HepG2 (cell line): ENCODE data around the gene NADK2. TPM values are rescaled to one million over a fixed set of nuclear protein-coding genes. Genes with fewer than 3 reads are reported as not detected.

ENCODE experiments used
- ATAC-seq: fragments of 200-7000 bp; cut with Tn5 transposase; 3 replicates; pipeline ENCODE4 v1.9.1; 2020; ENCODE audit warnings: mild to moderate bottlenecking, moderate library complexity
- BruUV-seq: library from RNA; stranded (reverse); fragments of 400-500 nt; replicated peaks from 2 replicates; lab custom pipeline; 2021; lab: Mats Ljungman, UMichigan
- CTCF ChIA-PET: fragments of 300-600 bp; formaldehyde crosslinking; extraction: SDS; loops from one replicate; lab custom pipeline; 2021; ENCODE audit warnings: low total read pairs, inconsistent platforms, low intra/inter-chr PET ratio; lab: Yijun Ruan, JAX
- POLR2A ChIA-PET: fragments of 350-600 bp; sonication (Branson Sonifier 250); formaldehyde crosslinking; loops from one replicate; lab custom pipeline; 2020; ENCODE audit warnings: antibody characterized with exemption, inconsistent platforms; lab: Yijun Ruan, JAX
- DNase-seq: peaks from one replicate; pipeline ENCODE4 v3.0.0-alpha.2; 2015; ENCODE audit warnings: low spot score
- FAIRE-seq: peaks from 3 replicates; lab custom pipeline; 2011; peaks lifted over from hg19 to GRCh38; lab: Jason Lieb, UNC
- H2AFZ ChIP-seq: one replicate; pipeline ENCODE4 v1.6.1; 2011; ENCODE audit warnings: low read length, inconsistent platforms
- H3K27ac ChIP-seq: fragments of 300-600 bp; 3 replicates; pipeline ENCODE4 v1.8.0; 2011; ENCODE audit warnings: mixed run types, mild to moderate bottlenecking, mixed read lengths, low read length, inconsistent platforms; ENCODE audit not compliant: insufficient read depth; ENCODE audit errors: extremely low read length
- H3K27me3 ChIP-seq, 2 experiments: fragments of 200-600 bp in 1 of 2; 2 replicates in 1 of 2; 3 replicates in 1 of 2; pipeline versions ENCODE4 v1.6.0 to v1.8.0; 2011; ENCODE audit warnings: low read length in 2 of 2, mild to moderate bottlenecking in 2 of 2, moderate library complexity in 2 of 2, inconsistent platforms in 1 of 2; ENCODE audit not compliant: insufficient read depth in 2 of 2, control insufficient read depth in 1 of 2
- H3K36me3 ChIP-seq, 2 experiments: fragments of 200-600 bp in 1 of 2; replicated peaks in 1 of 2; 2 replicates in 1 of 2; 3 replicates in 1 of 2; pipeline versions ENCODE4 v1.5.1 to v1.8.0; 2011; ENCODE audit warnings: low read length in 2 of 2, inconsistent platforms in 1 of 2; ENCODE audit not compliant: insufficient read depth in 2 of 2, control insufficient read depth in 1 of 2
- H3K4me1 ChIP-seq: 2 replicates; pipeline ENCODE4 v1.5.1; 2012; ENCODE audit warnings: low read length, inconsistent platforms; ENCODE audit not compliant: insufficient read depth
- H3K4me2 ChIP-seq: 2 replicates; pipeline ENCODE4 v1.6.0; 2011; ENCODE audit warnings: low read depth, low read length, inconsistent platforms
- H3K4me3 ChIP-seq, 3 experiments: fragments of 200-600 bp in 1 of 3; sonication (generic), shearing (Covaris generic) in 1 of 3; replicated peaks in 1 of 3; 2 replicates each; pipeline ENCODE4 v1.5.1; 2011 to 2016; ENCODE audit warnings: low read length in 3 of 3, inconsistent platforms in 2 of 3, low read depth in 2 of 3, mild to moderate bottlenecking in 2 of 3, control low read depth in 1 of 3, mixed read lengths in 1 of 3; ENCODE audit not compliant: insufficient read depth in 1 of 3
- H3K79me2 ChIP-seq: one replicate; pipeline ENCODE4 v1.6.1; 2011; ENCODE audit warnings: low read length, inconsistent platforms; ENCODE audit not compliant: insufficient read depth
- H3K9ac ChIP-seq: 2 replicates; pipeline ENCODE4 v1.6.0; 2011; ENCODE audit warnings: mild to moderate bottlenecking, low read depth, low read length, inconsistent platforms; ENCODE audit not compliant: insufficient read depth
- H3K9me3 ChIP-seq: 2 replicates; pipeline ENCODE4 v1.5.1; 2012; ENCODE audit warnings: mild to moderate bottlenecking, low read length
- H4K20me1 ChIP-seq: 2 replicates; pipeline ENCODE4 v1.6.0; 2011; ENCODE audit warnings: inconsistent platforms, mild to moderate bottlenecking, low read length, moderate library complexity; ENCODE audit not compliant: insufficient read depth
- CBX2 ChIP-seq, 2 experiments: fragments of 200-600 bp in 1 of 2; sonication (generic); formaldehyde crosslinking in 1 of 2; IDR thresholded peaks; 2 replicates each; pipeline versions ENCODE4 v1.7.0 to v1.8.1; 2018 to 2022; ENCODE audit warnings: low read depth in 2 of 2, low read length in 1 of 2, mild to moderate bottlenecking in 1 of 2, missing genetic modification reagents in 1 of 2
- CEBPG ChIP-seq: IDR thresholded peaks from 2 replicates; pipeline ENCODE4 v1.6.1; 2016
- CREB3 ChIP-seq: sonication (generic); formaldehyde crosslinking; IDR thresholded peaks from 2 replicates; pipeline ENCODE4 v1.5.0; 2020; ENCODE audit warnings: missing genetic modification reagents
- E2F1 ChIP-seq: sonication (generic); formaldehyde crosslinking; IDR thresholded peaks from 2 replicates; pipeline ENCODE4 v1.5.0; 2020; ENCODE audit warnings: missing genetic modification reagents
- HMGXB3 ChIP-seq: sonication (generic); formaldehyde crosslinking; IDR thresholded peaks from 2 replicates; pipeline ENCODE4 v1.4.0; 2020; ENCODE audit warnings: missing genetic modification reagents, borderline replicate concordance
- HNF4A ChIP-seq: sonication (generic); formaldehyde crosslinking; IDR thresholded peaks from 2 replicates; pipeline ENCODE4 v1.4.0; 2020; ENCODE audit warnings: missing genetic modification reagents
- KDM5A ChIP-seq: fragments of 200-600 bp; sonication (generic); IDR thresholded peaks from 2 replicates; pipeline ENCODE4 v1.7.0; 2018; ENCODE audit warnings: antibody characterized with exemption, mild to moderate bottlenecking, low read length, borderline replicate concordance
- NFYB ChIP-seq: sonication (generic); formaldehyde crosslinking; IDR thresholded peaks from 2 replicates; pipeline ENCODE4 v1.4.0; 2020; ENCODE audit warnings: missing genetic modification reagents
- RARG ChIP-seq: sonication (generic); formaldehyde crosslinking; IDR thresholded peaks from 2 replicates; pipeline ENCODE4 v1.4.0; 2020; ENCODE audit warnings: low read depth, mild to moderate bottlenecking, missing genetic modification reagents
- RFXAP ChIP-seq: sonication (generic); formaldehyde crosslinking; IDR thresholded peaks from 2 replicates; pipeline ENCODE4 v1.4.0; 2020; ENCODE audit warnings: missing genetic modification reagents, borderline replicate concordance
- SKI ChIP-seq: fragments of 450-650 bp; IDR thresholded peaks from one replicate; pipeline ENCODE4 v1.6.1; 2018; ENCODE audit warnings: mild to moderate bottlenecking; ENCODE audit not compliant: partially characterized antibody
- SP5 ChIP-seq: IDR thresholded peaks from 2 replicates; pipeline ENCODE4 v1.6.1; 2016; ENCODE audit warnings: low read depth, borderline replicate concordance
- STAG1 ChIP-seq: sonication (generic); formaldehyde crosslinking; IDR thresholded peaks from 2 replicates; pipeline ENCODE4 v1.4.0; 2020; ENCODE audit warnings: missing genetic modification reagents
- TFE3 ChIP-seq: IDR thresholded peaks from 2 replicates; pipeline ENCODE4 v1.6.1; 2016
- ZNF543 ChIP-seq: sonication (generic); formaldehyde crosslinking; IDR thresholded peaks from 2 replicates; pipeline ENCODE4 v1.4.0; 2020; ENCODE audit warnings: mild to moderate bottlenecking, missing genetic modification reagents
- ZSCAN25 ChIP-seq: sonication (generic); formaldehyde crosslinking; IDR thresholded peaks from 2 replicates; pipeline ENCODE4 v1.8.0; 2022; ENCODE audit warnings: mild to moderate bottlenecking, missing genetic modification reagents
- WGBS: methylation state at CpG from one replicate; pipeline ENCODE4 v1.1.6; 2017; ENCODE audit warnings: low lambda C conversion rate; 5-methylcytosine and 5-hydroxymethylcytosine counted together
- in situ Hi-C: cut with HindIII; loops from 2 replicates; pipeline ENCODE4 v1.10.0; 2017; ENCODE audit warnings: low pct_unique_long_range_greater_than_20kb; ENCODE audit not compliant: extremely low pct_ligation_motif_present
- intact Hi-C: fragments of 100-400 bp; cut with micrococcal nuclease; formaldehyde crosslinking; loops from one replicate; pipeline ENCODE4 v1.10.0; 2022; ENCODE audit not compliant: unreplicated experiment
- polyA plus RNA-seq, 8 experiments: library from polyadenylated mRNA; depleted of rRNA in 3 of 8; stranded (reverse) in 7 of 8; unstranded in 1 of 8; fragments of >200 nt; fragmentation: Illumina TruSeq in 4 of 8; extraction: Trizol in 4 of 8; gene quantifications; 2 replicates each; pipeline versions ENCODE4 v1.2.1 to v1.2.3, GENCODE V29; 2011 to 2016; ENCODE audit warnings: low read depth in 4 of 8, missing spikeins in 1 of 8, mixed read lengths in 1 of 8; ENCODE audit not compliant: insufficient read depth in 1 of 8
- total RNA-seq, 5 experiments: library from RNA; depleted of rRNA; stranded (reverse); fragments of >200 nt; fragmentation: Illumina TruSeq; extraction: Trizol; gene quantifications; 2 replicates each; pipeline ENCODE4 v1.2.3, GENCODE V29; 2016; ENCODE audit warnings: low read depth in 1 of 5

Gene NADK2
- total and polyA plus RNA-seq, 2 of the 13 experiments (the other 11 are each of a cell fraction or from before 2014, with no cell fraction given) = 13.9 to 71.4 TPM

- peak; percentile 60 for ATAC-seq
- Histone ChIP-seq H3K4me2 (peak overlapping the region; percentile 85), H2AFZ (no peak overlapping the region), H3K27me3 (no peaks in the 10 kb centered on the region; a peak in 1 of 5 replicates), H3K36me3 (peaks cover 1 to 15% of the 10 kb centered on the region in 2 experiments; a peak in 2 of 5 replicates), H3K79me2 (peaks cover 42% of the 10 kb centered on the region), H3K4me1 (peaks cover 72% of the 10 kb centered on the region), H3K27ac (peak overlapping the region; percentile 83), H3K9ac (peak overlapping the region; percentile 85), H4K20me1 (no peaks in the 10 kb centered on the region), H3K9me3 (no peaks in the 10 kb centered on the region), H3K4me3 (peak overlapping the region; percentile 90 to 94 (median 90))
- intact Hi-C loops (loop anchor here (1.0 to 10.0 kb wide), 4 partner anchors 12 to 1224 kb away; partner anchors contain the start of genes DNAJC21 and NIPBL), in situ Hi-C loops (no loop called here)
- FAIRE-seq = peak; percentile 39
- BruUV-seq = no TSS peak
- peak; percentile 62 for DNase-seq
- 2% methylated on average over 23 of the region's 23 CpGs for WGBS
- ChIA-PET CTCF (no interaction called here), POLR2A (interaction anchor here (0.9 to 4.5 kb wide), 6 partner anchors 10 to 93 kb away, joined by 3 to 57 read pairs (median 8); partner anchors contain the start of gene NADK2)
- TF ChIP-seq RFXAP (CRISPR knock-in tag) (0 out of 2 replicates have a peak, but pooled peaks have one; percentile 19), CEBPG (CRISPR knock-in tag) (peak; percentile 5; the same call in 1 of the 2 replicates), STAG1 (CRISPR knock-in tag) (no peak), ZSCAN25 (CRISPR knock-in tag) (no peak), CREB3 (CRISPR knock-in tag) (no peak), SKI (no peak), CBX2 (IDR thresholded peaks at IDR 0.05; ENCODE audit: low read depth, low read length) (no peak), CBX2 (CRISPR knock-in tag; IDR thresholded peaks at IDR 0.05; ENCODE audit: low read depth) (no peak), TFE3 (CRISPR knock-in tag) (0 out of 2 replicates have a peak, but pooled peaks have one; percentile 23), HMGXB3 (CRISPR knock-in tag) (peak; percentile 90), NFYB (CRISPR knock-in tag) (peak; percentile 49), HNF4A (no peak), SP5 (CRISPR knock-in tag) (no peak), E2F1 (CRISPR knock-in tag) (no peak), ZNF543 (CRISPR knock-in tag) (no peak; the same call in 1 of the 2 replicates), RARG (no peak), KDM5A (no peak)
These were observed 90.9 kb downstream of the NADK2 start for GRCh38 chr5:36150676-36151433.
